ENCODE data around the gene NCAPG2.

The NCAPG2 gene

GRCh38 chr7:158704524-158705233 lies at the start of gene NCAPG2:
NCAPG2 (minus strand) TSS chr7:158704804; CDS start chr7:158701899, 2,905 bp downstream.
- peak; percentile 97 for DNase-seq (ENCODE audit: extremely low read depth, low read depth)
- TF ChIP-seq, protein P1, sequence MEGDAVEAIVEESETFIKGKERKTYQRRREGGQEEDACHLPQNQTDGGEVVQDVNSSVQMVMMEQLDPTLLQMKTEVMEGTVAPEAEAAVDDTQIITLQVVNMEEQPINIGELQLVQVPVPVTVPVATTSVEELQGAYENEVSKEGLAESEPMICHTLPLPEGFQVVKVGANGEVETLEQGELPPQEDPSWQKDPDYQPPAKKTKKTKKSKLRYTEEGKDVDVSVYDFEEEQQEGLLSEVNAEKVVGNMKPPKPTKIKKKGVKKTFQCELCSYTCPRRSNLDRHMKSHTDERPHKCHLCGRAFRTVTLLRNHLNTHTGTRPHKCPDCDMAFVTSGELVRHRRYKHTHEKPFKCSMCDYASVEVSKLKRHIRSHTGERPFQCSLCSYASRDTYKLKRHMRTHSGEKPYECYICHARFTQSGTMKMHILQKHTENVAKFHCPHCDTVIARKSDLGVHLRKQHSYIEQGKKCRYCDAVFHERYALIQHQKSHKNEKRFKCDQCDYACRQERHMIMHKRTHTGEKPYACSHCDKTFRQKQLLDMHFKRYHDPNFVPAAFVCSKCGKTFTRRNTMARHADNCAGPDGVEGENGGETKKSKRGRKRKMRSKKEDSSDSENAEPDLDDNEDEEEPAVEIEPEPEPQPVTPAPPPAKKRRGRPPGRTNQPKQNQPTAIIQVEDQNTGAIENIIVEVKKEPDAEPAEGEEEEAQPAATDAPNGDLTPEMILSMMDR (IDR thresholded peaks at IDR 0.05; ENCODE audit: low read depth, low read length): no peak

DNA sequence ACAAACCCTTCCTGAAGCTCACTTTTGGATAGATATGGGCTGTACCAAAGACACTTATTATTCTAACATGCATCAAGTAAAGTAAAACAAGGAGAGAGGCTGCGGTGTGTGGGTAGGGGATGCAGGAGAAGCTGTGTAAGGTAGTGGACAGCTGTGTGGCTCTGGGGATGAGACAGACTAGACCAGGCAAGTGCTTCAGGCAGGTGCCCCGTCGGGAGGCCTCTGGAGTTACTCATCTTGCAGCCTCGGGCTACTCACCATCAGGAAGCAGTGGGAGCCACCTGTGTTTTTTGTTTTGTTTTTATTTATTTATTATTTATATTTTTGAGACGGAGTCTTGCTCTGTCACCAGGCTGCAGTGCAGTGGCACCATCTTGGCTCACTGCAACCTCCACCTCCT lies 49.3 kb upstream of the NCAPG2 start:
- no peak for DNase-seq (ENCODE audit: extremely low read depth, low read depth)
- TF ChIP-seq, protein P1 (IDR thresholded peaks at IDR 0.05; ENCODE audit: low read depth, low read length): no peak

GRCh38 chr7:158751751-158752150 lies 47.1 kb upstream of the NCAPG2 start:
- no peak for DNase-seq (ENCODE audit: extremely low read depth, low read depth)
- TF ChIP-seq, protein P1 (IDR thresholded peaks at IDR 0.05; ENCODE audit: low read depth, low read length): no peak

- TF ChIP-seq, protein P1 (IDR thresholded peaks at IDR 0.05; ENCODE audit: low read depth, low read length): no peak
- no peak for DNase-seq (ENCODE audit: extremely low read depth, low read depth)
Measured at GRCh38 chr7:158751199-158751598, 46.6 kb upstream of the NCAPG2 start.

- TF ChIP-seq, protein P1 (IDR thresholded peaks at IDR 0.05; ENCODE audit: low read depth, low read length): no peak
- DNase-seq (ENCODE audit: extremely low read depth, low read depth): no peak
Measured at GRCh38 chr7:158750702-158751101, 46.1 kb upstream of the NCAPG2 start.

- DNase-seq (ENCODE audit: extremely low read depth, low read depth): no peak
- TF ChIP-seq, protein P1 (IDR thresholded peaks at IDR 0.05; ENCODE audit: low read depth, low read length): no peak
Measured at GRCh38 chr7:158749396-158749795, 44.8 kb upstream of the NCAPG2 start.

- DNase-seq (ENCODE audit: extremely low read depth, low read depth): no peak
- TF ChIP-seq, protein P1 (IDR thresholded peaks at IDR 0.05; ENCODE audit: low read depth, low read length): no peak
Measured at GRCh38 chr7:158748335-158748734, 43.7 kb upstream of the NCAPG2 start.
